HFFc6 (cell line): ENCODE measurements around the gene STK25. TPM values are rescaled to one million over a fixed set of nuclear protein-coding genes. Genes with fewer than 3 reads are reported as not detected.

ENCODE experiments used
- DNase-seq: peaks from one replicate; pipeline ENCODE4 v3.0.0-alpha.2; 2018
- H3K27ac Mint-ChIP-seq: 2 replicates; pipeline ENCODE4 v1.8.0; 2020; ENCODE audit warnings: mild to moderate bottlenecking, mixed read lengths
- H3K27me3 Mint-ChIP-seq: 2 replicates; pipeline ENCODE4 v1.8.0; 2021; ENCODE audit warnings: mild to moderate bottlenecking, moderate library complexity, mixed read lengths; ENCODE audit not compliant: insufficient read depth
- H3K36me3 Mint-ChIP-seq: 2 replicates; pipeline ENCODE4 v1.8.0; 2021; ENCODE audit warnings: low read depth, mixed read lengths
- H3K4me1 Mint-ChIP-seq: 2 replicates; pipeline ENCODE4 v1.8.0; 2020; ENCODE audit warnings: low read depth, mixed read lengths
- H3K4me3 Mint-ChIP-seq: 2 replicates; pipeline ENCODE4 v1.8.0; 2020; ENCODE audit warnings: mild to moderate bottlenecking, moderate library complexity, mixed read lengths
- H3K9me3 Mint-ChIP-seq: 2 replicates; pipeline ENCODE4 v1.8.0; 2020; ENCODE audit warnings: mild to moderate bottlenecking, mixed read lengths
- CTCF ChIP-seq: fragments of 200-600 bp; sonication (generic); IDR thresholded peaks from 2 replicates; pipeline ENCODE4 v1.5.0; 2021; ENCODE audit warnings: antibody characterized with exemption, mild to moderate bottlenecking
- total RNA-seq, 6 experiments: library from RNA; stranded (reverse); fragmentation: NEBNext Ultra II Directional; extraction: Animal tissue kit (Norgen Biotek cat#: 25700); gene quantifications; 2 replicates in 1 of 6; 3 replicates in 5 of 6; pipeline ENCODE4 v1.2.3, GENCODE V29; 2021

Gene STK25
- total RNA-seq, 6 experiments from 2014 or later, result 129 to 159 (median 150) TPM

GRCh38 chr2:241466230-241466629 is 42.2 kb downstream of the STK25 start:
- Mint-ChIP-seq H3K36me3 (no peaks in the 10 kb centered on the region), H3K9me3 (no peaks in the 10 kb centered on the region), H3K4me3 (no peak overlapping the region), H3K27me3 (no peaks in the 10 kb centered on the region; the same call in 1 of the 2 replicates), H3K4me1 (no peaks in the 10 kb centered on the region), H3K27ac (no peak overlapping the region)
- no peak for DNase-seq
- no peak for TF ChIP-seq CTCF

GRCh38 chr2:241465543-241465942 is 42.8 kb downstream of the STK25 start:
- Mint-ChIP-seq H3K27ac (no peak overlapping the region), H3K36me3 (no peaks in the 10 kb centered on the region), H3K27me3 (no peaks in the 10 kb centered on the region; the same call in 1 of the 2 replicates), H3K4me3 (no peak overlapping the region), H3K4me1 (no peaks in the 10 kb centered on the region), H3K9me3 (no peaks in the 10 kb centered on the region)
- no peak for TF ChIP-seq CTCF
- no peak for DNase-seq

GRCh38 chr2:241463276-241464135 is 44.9 kb downstream of the STK25 start:
- Mint-ChIP-seq H3K27me3 (no peaks in the 10 kb centered on the region; the same call in 1 of the 2 replicates), H3K4me3 (no peak overlapping the region), H3K36me3 (no peaks in the 10 kb centered on the region), H3K4me1 (no peaks in the 10 kb centered on the region), H3K27ac (no peak overlapping the region), H3K9me3 (no peaks in the 10 kb centered on the region)
- no peak for DNase-seq
- no peak for TF ChIP-seq CTCF

- no peaks in the 10 kb centered on the region; the same call in 1 of the 2 replicates for H3K27me3 Mint-ChIP-seq
- no peak overlapping the region for H3K4me3 Mint-ChIP-seq
- H3K27ac Mint-ChIP-seq, result no peak overlapping the region
- no peaks in the 10 kb centered on the region for H3K9me3 Mint-ChIP-seq
- H3K36me3 Mint-ChIP-seq, result no peaks in the 10 kb centered on the region
- H3K4me1 Mint-ChIP-seq, result no peaks in the 10 kb centered on the region
- no peak for DNase-seq
- TF ChIP-seq CTCF, result no peak
Observed at GRCh38 chr2:241461693-241462677, 46.4 kb downstream of the STK25 start.

GRCh38 chr2:241460631-241461030 is 47.8 kb downstream of the STK25 start:
- no peak for TF ChIP-seq CTCF
- H3K27me3 Mint-ChIP-seq, result peaks cover 2% of the 10 kb centered on the region
- H3K4me1 Mint-ChIP-seq, result no peaks in the 10 kb centered on the region
- no peak overlapping the region for H3K4me3 Mint-ChIP-seq
- no peak for DNase-seq
- no peak overlapping the region for H3K27ac Mint-ChIP-seq
- H3K9me3 Mint-ChIP-seq, result no peaks in the 10 kb centered on the region
- no peaks in the 10 kb centered on the region for H3K36me3 Mint-ChIP-seq
